Thyroid gland (tissue), 4 donors: ENCODE data around the gene PAK1.

Source experiments
- POLR2A ChIP-seq, 2 donors: fragments of 450-650 bp; IDR thresholded peaks; one replicate each; pipeline ENCODE4 v1.6.1; 2017; ENCODE audit warnings: antibody characterized with exemption in 2 of 2, mild to moderate bottlenecking in 2 of 2, moderate library complexity in 1 of 2
- TF ChIP-seq, protein P1 (sequence below), 6 experiments: fragments of 200-600 bp in 3 of 6; fragments of 450-650 bp in 3 of 6; sonication (generic) in 3 of 6; IDR thresholded peaks; one replicate each; pipeline ENCODE4 v1.5.1; 2016 to 2019; ENCODE audit warnings: antibody characterized with exemption in 6 of 6, mild to moderate bottlenecking in 2 of 6, inconsistent platforms in 1 of 6, moderate library complexity in 1 of 6

- no peak for TF ChIP-seq POLR2A (IDR thresholded peaks at IDR 0.05)
- TF ChIP-seq, protein P1, sequence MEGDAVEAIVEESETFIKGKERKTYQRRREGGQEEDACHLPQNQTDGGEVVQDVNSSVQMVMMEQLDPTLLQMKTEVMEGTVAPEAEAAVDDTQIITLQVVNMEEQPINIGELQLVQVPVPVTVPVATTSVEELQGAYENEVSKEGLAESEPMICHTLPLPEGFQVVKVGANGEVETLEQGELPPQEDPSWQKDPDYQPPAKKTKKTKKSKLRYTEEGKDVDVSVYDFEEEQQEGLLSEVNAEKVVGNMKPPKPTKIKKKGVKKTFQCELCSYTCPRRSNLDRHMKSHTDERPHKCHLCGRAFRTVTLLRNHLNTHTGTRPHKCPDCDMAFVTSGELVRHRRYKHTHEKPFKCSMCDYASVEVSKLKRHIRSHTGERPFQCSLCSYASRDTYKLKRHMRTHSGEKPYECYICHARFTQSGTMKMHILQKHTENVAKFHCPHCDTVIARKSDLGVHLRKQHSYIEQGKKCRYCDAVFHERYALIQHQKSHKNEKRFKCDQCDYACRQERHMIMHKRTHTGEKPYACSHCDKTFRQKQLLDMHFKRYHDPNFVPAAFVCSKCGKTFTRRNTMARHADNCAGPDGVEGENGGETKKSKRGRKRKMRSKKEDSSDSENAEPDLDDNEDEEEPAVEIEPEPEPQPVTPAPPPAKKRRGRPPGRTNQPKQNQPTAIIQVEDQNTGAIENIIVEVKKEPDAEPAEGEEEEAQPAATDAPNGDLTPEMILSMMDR (IDR thresholded peaks at IDR 0.05), result no peak
Measured at GRCh38 chr11:77475206-77475605, 1.3 kb upstream of the PAK1 start.
